ENCODE results near the gene DHX34.
"Not testable (repeated sequence)": the region's sequence is repeated elsewhere in the genome, so short reads cannot be mapped to it uniquely, and the experiment has no call there.

Gene DHX34

DNA sequence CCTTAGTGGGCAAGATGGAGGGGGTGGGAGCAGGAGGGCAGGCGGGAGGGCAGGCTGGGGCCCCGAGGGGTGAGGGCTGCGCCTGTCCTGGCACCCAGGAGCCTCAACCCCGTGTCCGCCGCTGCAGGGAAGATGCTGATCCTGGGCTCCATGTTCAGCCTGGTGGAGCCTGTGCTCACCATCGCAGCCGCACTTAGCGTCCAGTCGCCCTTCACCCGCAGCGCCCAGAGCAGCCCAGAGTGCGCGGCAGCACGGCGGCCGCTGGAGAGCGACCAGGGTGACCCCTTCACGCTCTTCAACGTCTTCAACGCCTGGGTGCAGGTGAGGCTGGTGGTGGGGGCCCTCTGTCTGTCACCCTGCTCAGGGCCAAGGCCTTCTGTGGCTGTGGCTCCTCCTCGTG, 23.5 kb downstream of the DHX34 start:
- no peak for DNase-seq

DNA sequence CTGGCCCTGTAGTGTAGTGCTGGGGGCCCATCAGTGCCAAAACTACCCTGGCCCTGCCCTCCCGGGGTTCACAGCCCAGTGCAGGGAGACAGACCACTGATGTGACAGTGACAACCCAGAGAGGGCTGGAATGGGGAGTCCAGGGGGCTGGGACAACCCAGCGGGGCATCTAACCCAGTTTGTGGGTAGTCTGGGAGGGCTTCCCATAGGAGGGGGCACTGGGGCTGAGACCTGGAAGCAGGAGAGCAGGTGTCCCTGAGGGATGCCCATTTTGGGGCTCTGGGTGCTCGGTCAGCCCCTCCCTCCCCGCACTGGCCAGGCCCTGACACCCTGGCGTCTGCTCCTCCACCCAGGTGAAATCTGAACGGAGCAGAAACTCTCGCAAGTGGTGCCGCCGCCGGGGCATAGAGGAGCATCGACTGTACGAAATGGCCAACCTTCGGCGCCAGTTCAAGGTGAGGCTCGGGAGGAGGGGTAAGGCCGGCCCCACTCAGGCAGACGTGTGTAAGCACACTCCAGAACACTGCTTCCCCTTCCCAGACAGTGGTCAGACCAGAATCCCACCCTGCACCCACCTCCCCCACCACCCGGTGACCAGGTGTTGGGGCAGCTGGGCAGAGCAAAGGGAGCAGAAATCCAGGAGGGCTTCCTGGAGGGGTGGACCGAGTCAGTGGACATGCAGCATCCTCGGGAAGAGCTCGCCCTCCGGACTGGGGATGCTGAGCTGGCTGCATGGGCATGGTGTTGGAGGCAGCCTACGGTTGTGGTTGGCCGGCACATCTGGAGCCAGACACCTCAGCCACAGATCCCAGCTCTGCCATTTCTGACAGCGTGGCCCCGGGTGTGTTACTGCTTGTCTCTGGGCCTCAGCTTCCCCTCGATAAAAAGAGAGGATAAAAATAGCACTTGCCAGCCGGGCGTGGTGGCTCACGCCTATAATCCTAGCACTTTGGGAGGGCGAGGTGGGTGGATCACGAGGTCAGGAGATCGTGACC, 24.4 kb downstream of the DHX34 start:
- no peak for DNase-seq

DNA sequence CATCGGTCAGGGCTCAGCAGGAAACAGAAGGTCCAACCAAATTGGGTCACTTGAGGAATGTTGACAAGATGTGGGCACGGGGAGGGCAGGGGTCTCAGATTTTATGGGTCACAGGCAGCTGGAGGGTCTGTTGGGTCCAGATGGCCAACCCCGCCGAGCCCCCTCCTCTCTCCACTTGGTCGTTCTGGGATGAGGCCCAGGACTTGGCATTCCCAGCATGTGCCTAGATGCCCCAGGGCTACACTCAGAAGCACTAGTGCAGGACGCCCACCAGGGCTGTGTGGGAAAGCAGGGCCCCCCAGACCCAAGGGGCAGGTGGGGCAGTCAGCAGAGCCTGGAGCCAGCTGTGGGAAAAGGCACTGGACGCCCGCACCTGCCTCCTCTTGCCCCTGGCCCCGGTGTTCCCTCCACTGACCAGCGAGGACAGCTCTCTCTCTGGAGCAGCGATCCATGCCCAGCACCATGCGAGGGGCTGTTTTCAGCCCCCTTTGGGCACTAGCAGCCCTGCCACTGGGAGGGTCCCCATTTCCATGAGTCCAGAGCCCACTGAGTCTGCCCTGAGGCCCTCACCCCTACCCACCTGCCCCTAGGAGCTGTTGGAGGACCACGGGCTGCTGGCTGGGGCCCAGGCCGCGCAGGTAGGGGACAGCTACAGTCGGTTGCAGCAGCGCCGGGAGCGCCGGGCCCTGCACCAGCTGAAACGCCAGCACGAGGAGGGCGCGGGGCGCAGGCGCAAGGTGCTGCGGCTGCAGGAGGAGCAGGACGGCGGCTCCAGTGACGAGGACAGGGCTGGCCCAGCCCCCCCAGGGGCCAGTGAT, 26.0 kb downstream of the DHX34 start:
- no peak for DNase-seq

DNA sequence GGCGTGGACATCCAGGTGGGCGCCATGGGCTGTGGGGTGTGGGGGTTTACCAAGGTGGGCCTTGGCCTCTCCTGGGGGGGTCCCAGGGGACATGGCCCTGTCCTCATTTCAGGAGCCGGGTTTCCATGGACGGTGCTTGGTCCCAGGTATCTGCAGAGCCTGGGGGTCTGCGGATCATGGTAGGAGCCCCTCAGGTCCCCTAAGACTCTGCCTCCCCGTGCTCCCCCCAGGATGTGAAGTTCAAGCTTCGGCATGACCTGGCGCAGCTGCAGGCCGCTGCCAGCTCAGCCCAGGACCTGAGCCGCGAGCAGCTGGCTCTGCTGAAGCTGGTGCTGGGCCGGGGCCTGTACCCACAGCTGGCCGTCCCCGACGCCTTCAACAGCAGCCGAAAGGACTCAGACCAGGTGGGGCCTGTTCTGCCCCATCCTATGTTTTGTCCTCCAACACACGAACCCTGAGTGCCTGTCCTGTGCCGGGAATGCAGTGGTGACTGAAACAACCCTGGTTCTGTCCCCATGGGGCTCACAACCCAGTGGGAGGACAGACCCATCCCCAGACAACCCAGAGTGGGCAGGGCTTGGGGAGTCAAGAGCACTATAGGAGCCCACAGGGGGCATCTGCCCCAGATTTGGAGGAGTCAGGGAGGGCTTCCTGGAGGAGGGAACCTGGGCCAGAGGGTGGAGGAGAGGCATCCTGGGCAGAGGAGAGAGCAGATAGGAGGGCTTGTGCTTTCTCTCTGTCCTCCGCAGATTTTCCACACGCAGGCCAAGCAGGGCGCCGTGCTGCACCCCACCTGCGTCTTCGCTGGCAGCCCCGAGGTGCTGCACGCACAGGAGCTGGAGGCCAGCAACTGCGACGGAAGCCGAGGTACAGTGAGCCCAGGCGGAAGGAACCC, 26.8 kb downstream of the DHX34 start:
- no peak for DNase-seq

DNA sequence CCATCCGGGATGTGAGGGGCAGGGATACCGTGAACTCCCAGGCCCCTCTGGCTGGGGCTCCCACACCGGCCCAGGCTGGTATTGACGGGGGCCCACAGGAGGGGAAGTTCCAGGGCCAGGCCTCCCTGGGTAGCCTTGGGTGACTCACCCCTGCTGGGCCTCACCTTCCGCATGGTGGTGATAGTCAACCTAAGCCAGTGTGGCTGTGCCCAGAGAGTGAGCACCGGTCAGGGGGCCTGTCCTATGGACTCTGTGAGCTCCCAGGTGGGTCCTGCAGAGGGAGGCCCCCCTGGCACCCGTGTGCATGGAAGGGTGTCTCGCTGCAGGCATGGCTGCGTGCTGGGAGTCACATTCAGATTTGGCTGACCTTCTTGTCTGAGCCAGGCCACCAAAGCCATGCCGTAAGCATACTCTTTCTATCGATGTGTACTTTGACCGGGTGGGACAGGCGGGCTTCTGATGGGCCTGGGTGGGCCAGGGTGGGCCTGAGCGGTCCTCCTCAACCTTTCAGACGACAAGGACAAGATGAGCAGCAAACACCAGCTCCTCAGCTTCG, 27.6 kb downstream of the DHX34 start:
- DNase-seq: no peak

DNA sequence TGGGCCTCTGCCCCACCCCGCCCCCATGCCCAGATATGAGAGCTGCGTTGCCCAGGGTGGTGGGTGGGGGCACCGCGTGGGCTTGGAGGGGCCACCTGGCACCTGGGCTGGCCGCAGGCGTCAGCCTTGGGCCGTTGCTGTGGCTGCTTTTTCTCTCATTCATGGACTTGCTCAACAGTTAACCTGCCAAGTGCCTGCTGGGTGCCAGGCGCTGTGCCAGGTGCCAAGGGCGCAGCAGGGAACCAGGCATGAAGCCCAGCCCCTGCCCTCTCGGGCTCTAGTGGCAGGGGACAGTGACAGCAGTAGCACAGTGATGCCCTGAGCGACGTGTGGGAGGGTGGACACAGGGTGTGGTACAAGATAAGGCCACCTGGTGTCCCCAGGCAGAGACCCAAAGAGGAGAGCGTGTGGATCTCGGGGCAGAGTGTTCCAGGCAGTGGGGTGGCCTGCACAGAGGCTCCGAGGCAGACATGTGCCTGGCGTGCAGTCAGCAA, 28.1 kb downstream of the DHX34 start:
- DNase-seq: no peak

DNA sequence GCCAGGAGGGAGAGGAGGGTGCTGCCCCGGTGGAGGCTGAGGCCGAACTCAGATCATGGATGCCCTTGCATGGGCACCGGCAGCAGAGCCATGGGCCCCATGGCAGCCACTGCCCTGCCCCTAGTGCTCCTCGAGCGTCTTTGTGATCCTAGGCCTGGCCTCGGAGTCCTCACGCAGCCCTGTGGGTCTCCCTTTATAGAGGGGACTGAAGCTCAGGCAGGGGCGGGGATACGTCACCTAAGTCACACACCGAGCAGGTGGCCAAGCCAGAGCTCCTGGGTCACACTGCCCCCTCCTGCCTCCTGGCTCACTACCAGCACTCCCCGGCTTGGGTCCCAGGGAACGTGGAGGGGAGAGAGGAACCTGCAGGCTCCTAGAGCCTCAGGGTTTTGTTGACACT, 28.7 kb downstream of the DHX34 start:
- no peak for DNase-seq

DNA sequence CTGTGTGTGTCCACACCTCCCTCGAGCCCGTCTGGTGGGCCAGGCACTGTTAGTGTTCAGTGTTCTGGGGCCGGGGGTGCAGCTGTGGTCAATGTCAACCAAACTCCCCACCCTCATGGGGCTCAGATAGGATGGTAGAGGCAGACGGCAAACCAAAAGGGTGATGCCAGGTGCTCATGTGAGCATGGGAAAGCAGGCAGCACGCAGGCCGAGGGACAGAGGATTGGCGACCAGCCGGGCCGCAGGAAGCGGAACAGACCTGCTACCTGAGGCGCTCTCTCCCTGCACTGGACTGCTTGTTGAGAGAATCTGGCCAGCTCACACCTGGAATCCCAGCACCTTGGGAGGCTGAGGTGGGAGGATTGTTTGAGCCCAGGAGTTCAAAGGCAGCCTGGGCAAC, 29.1 kb downstream of the DHX34 start:
- no peak for DNase-seq

DNA sequence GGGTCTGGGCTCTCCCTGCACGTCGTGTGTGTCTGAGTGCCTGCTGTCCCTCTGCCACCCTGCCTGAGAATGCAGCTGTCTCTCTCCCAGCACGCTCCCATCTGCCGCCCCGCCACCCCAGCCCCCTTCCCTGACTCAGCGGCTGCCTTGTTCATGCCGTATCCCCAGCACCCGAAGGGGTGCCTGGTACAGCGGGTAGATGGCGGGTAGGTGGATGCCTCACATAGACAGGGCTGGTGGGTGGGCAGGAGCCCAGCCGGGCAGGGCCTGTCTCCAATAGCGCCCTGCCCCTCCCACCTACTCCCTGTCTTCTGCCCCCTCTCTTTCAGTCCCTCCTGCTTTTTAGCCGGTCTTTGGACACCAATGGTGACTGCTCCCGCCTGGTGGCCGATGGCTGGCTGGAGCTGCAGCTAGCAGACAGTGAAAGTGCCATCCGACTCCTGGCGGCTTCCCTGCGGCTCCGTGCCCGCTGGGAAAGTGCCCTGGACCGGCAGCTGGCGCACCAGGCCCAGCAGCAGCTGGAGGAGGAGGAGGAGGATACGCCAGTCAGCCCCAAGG, 30.3 kb downstream of the DHX34 start:
- no peak for DNase-seq

DNA sequence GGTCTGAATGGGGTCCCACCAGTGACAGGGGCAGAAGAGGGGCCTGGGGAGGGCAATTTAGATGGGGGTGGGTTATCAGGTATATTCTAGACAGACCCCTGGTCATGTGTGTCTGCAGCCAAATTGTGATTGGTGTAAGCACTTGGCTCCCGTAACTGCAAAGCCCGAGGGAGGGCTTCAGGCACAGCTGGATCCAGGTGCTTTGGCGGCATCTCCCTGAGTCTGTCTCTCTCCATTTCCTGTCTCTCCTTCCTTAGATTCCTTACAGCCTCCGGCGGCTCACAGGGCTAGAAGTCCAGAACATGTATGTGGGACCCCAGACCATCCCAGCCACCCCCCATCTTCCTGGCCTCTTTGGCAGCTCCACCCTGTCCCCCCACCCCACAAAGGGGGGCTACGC, 31.4 kb downstream of the DHX34 start:
- no peak for DNase-seq

DNA sequence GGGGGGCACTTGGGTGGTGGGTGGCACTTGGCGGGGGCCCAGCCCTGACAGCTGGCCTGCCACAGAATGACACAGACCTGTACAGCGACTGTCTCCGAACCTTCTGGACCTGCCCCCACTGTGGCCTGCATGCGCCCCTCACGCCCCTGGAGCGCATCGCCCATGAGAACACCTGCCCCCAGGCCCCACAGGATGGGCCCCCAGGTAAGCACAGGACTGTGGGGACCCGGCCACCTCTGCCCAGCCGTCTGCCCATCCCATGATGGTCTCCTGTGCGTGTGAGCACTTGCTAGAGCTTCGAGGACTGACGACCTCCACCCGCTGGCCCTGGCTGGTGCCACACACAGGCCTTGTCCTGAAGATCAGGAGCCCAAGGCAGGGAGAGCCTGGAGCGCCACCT, 32.0 kb downstream of the DHX34 start:
- DNase-seq: no peak

DNA sequence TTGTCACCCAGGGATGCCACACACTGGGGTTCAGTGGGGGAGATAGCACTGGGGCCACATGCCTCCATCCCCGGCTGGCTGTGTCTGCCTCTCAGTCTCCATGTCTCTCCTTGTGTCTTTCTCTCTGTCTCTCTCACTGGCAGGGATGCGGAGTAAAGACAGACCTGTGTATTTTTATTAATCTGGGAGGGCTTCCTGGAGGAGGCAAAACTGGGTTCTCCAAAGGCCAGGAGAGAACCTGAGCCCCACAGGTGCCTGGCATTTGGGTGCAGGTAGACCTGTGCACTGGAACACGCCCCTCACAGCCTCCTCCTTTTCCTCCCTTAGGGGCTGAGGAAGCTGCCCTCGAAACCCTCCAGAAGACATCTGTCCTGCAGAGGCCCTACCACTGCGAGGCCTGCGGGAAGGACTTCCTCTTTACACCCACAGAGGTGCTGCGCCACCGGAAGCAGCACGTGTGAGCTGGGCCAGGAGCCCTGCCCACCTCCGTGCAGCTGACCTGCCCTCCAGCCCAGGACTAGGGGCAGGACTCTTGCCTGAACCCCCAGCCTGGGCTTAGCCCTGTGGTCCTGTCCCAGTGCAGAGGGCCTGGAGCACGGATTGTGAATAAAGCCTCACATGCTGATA, 32.7 kb downstream of the DHX34 start:
- DNase-seq: peak; percentile 2

DNA sequence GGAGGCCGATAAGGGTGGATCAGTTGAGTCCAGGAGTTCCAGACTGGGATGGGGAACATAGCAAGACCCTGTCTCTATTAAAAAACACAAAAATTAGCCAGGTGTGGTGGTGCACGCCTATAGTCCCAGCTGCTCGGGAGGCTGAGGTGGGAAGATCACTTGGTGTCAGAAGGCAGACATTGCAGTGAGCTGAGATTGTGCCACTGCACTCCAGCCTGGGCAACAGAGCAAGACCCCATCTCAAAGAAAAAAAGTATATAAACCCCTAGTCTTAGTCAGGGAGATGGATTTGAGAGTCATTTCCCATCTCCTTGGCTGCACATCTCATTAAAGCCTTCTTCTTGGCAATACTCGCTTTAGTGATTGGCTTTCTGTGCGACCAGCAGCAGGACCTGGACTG, 34.8 kb downstream of the DHX34 start:
- not testable (repeated sequence) for DNase-seq

DNA sequence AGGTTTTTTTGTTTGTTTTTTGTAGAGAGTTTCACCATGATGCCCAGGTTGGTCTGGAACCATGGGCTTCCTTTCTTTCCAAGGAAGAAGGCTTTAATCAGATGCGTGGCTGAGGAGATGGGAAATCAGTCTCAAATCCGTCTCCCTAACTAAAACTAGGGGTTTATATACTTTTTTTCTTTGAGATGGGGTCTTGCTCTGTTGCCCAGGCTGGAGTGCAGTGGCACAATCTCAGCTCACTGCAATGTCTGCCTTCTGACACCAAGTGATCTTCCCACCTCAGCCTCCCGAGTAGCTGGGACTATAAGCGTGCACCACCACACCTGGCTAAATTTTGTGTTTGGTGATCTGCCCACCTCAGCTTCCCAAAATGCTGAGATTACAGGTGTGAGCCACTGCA, 35.4 kb downstream of the DHX34 start:
- not testable (repeated sequence) for DNase-seq

DNA sequence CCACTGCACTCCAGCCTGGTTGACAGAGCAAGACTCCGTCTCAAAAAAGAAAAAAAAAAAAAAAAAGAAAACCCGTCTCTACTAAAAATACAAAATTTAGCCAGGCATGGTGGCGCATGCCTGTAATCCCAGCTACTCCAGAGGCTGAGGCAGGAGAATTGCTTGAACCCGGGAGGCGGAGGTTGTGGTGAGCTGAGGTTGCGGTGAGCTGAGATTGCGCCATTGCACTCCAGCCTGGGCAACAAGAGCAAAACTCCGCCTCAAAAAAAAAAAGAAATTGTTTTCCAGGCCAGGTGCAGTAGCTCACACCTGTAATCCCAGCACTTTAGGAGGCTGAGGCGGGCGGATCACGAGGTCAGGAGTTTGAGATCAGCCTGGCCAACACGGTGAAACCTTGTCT, 37.5 kb downstream of the DHX34 start:
- not testable (repeated sequence) for DNase-seq

DNA sequence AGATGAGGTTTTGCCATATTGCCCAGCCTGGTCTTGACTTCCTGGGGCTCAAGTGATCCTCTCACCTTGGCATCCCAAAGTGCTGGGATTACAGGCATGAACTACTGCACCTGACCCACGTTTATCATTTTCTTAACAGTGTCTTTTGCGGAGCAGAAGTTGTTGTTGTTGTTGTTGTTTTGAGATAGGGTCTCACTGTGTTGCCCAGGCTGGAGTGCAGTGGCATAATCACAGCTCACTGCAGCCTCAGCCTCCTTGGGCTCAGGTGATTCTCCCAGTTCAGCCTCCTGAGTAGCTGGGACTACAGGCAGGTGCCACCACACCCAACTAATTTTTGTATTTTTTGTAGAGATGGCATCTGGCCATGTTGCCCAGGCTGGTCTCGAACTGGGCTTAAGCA, 38.5 kb downstream of the DHX34 start:
- DNase-seq: not testable (repeated sequence)

DNA sequence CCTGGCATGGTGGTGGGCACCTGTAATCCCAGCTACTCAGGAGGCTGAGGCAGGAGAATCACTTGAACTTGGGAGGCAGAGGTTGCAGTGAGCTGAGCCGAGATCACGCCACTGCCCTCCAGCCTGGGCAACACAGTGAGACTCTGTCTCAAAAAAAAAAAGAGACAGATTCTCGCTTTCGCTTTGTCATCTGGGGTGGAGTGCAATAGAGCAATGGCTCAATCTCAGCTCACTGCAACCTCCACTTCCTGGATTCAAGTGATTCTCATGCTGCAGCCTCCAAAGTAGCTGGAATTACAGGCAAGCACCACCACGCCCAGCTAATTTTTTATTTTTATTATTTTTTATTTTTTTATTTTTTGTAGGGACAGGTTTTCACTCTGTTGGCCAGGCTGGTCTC, 39.6 kb downstream of the DHX34 start:
- not testable (repeated sequence) for DNase-seq

DNA sequence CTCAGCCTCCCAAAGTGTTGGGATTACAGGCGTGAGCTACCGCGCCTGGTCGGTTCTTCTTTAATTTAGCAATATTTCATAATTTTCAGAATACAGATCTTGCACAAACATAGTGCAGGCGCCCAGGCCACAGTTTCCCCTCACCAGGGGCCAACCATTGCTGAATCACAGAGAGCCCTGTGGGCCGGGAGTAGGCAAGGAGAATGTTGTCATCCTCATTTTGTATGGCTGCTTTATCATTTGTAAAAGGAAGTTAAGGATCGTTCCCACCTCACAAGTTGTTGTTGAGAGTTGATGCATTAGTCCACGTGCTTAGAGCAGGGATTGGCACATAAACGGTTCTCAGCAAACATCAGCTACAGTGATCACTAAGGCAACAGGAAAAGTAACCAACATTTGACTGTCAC, 40.0 kb downstream of the DHX34 start:
- DNase-seq: no peak

DNA sequence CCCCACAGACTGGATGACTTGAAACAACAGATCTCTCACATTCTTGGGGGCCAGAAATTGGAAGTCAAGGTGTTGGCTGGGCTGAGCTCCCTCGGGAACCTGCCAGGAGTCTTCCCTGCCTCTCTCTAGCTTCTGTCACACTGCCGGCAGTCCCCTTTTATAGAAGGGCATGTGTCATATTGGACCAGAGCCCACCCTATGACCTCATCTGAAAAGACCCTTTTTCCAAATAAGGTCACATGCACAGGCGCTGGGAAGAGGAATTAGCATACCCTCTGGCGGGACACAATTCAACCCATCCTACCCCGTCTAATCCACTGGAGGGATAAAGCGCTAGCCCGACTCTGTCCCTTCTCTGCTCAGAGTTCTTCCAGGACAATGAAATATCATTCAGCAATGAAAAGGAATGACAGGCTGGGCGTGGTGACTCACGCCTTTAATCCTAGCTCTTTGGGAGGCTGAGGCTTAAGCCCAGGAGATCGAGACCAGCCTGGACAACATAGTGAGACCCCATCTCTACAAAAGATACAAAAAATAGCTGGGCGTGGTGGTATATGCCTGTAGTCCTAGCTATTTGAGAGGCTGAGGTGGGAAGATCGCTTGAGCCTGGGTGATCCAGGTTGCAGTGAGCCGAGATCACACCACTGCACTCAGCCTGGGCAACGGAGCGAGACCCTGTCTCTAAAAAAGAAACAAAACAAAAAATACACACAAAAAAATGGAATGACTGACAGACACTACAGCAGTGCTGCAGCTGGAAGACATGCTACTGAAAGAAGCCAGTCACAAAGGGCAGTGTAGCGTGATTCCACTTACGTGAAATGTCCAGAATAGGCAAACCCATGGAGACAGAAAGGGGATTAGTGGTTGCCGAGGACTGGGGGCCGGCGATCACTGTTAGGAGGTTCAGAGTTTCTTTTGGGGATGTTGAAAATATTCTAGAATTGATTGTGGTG, 41.7 kb downstream of the DHX34 start:
- no peak for DNase-seq

DNA sequence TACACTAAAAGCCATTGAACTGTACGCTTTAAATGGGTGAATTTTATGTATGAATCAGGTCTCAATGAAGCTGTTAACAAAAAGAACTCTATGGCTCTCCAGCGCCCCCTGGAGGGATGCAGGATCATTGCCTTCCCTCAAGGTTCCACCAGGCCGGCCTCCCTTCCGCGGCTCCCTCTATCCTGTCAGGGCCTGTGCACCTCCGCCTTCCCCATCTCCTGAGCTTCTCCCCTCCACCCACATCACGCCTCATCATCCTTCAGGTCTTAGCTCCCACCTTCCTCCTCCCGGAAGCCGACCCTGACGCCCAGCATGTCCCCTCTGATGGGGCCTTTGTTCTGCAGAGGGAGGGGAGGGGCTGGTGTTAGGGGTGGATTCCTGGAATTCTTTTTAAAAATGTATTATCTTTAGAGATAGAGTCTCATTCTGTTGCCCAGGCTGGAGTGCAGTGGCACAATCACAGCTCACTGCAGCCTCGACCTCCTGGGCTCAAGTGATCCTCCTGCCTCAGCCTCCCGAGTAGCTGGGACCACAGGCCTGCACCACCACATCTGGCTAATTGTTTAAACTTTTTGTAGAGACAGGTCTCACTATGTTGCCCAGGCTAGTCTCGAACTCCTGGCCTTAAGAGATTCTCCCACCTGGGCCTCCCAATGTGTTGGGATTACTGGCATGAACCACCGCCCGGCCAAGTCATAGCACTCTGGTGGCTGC, 42.6 kb downstream of the DHX34 start:
- peak; percentile 62 for DNase-seq
